Ureter (tissue), 1 donor: ENCODE results near the gene AMZ1. TPM values are rescaled to one million over a fixed set of nuclear protein-coding genes. Genes with fewer than 3 reads are reported as not detected.
A peak's percentile ranks its signal among the peaks of the same experiment; 100 is the strongest.

Source experiments
- DNase-seq: peaks from one replicate; pipeline ENCODE4 v3.0.0-alpha.2; 2020; ENCODE audit warnings: low spot score
- total RNA-seq: library from RNA; stranded (reverse); gene quantifications from one replicate; pipeline ENCODE4 v1.2.4, GENCODE V29; 2023
- donor health status: DM: yes; HTN: yes; CAD: no.

AMZ1 gene
- total RNA-seq, 1 donor from 2014 or later = 0.23 TPM

DNA sequence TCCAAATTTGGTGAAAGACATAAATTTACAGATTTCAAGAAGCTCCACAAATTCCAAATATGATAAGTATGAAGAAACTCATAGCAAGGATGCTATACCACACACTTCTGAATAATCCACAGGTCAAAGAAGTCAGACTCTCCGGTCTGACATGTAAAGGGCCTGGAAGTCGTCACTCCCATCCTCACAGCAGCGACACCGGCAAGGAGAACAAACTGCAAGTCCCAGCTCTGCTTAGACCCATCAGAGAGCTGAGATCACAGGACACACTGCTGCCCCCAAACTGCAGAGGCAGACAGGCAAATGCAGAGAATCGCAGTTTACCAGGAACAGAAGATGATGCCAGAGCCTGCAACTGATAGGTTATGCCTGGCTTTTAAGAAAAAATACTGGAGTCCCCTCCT, 62.0 kb downstream of the AMZ1 start:
- DNase-seq = no peak

GRCh38 chr7:2751086-2751485, 63.1 kb downstream of the AMZ1 start:
- DNase-seq = no peak

DNA sequence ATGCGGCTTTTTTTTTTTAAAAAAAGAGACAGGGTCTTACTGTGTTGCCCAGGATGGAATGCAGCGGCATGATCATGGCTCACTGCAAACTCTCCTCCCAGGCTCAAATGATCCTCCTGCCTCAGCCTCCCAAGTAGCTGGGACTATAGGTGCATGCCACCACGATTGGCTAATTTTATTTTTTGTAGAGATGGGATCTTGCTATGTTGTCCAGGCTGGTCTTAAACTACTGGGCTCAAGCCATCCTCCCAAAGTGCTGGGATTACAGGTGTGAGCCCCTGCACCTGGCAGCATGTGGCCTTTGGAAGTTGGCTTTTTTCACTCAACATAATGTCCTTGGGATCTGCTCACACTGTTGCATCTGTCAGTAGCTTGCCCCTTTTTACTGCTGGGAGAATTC, 65.1 kb downstream of the AMZ1 start:
- no peak for DNase-seq

- DNase-seq = no peak
Measured at GRCh38 chr7:2754086-2754485, 66.1 kb downstream of the AMZ1 start.

DNA sequence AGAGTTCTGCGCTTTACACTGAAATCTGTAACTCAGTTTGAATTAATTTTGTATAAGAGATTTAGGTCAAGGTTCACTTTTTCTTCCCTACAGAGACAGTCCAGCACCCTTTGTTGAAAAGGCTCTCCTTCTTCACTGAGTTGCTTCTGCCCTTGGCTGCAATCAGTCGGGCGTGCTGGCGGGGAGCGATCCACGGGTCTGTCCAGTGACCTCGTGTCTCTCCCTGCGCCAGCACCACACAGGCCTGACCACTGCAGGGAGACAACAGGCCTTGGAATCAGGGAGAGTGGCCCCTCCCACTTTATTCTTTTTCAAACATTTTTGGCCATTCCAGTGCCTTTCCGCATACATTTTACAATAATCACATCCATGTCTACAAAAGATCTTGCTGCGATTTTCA, 66.9 kb downstream of the AMZ1 start:
- DNase-seq = no peak

DNA sequence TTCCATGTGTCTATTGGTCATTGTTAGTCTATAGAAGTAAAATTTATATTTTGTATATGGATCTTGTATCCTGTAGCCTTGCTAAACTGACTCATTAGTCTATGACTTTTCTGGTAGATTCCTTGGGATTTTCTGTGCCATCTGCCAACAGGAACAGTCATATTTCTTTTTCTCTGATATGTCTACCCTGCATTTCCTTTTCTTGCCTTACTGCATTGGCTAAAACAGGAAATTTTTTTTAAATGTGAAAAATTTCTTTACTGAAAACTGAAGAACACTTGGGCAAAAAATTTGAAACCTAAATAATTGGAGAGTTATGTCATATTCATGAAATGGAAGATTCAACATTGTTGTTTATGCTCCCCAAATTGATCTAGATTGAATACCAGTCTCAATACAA, 67.5 kb downstream of the AMZ1 start:
- no peak for DNase-seq

DNA sequence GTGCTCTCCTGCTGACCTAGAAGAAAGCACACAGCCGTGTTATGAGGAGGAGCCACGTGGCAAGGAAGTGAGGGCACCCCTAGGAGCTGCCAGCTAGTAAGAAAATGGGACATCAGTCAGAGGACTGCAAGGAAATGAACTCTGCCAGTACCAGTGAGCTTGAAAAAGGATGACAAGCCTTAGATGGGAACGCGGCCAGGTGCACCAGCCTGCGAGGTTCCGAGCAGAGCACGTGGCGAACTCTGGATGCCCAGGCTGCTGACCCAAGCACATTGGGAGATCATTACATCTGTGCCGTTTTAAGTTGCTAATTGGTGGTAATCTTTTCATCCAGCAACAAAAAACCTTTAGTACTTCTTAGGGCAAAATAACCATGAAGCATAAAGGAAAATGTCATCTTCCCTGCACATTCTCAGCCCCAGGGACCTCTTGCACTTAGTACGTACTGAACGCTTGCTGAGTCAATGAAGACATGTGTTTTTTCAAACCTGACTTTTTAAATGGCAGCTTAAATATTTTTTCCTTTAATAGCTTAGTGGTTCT, 69.4 kb downstream of the AMZ1 start:
- DNase-seq = peak; percentile 69

- DNase-seq = peak; percentile 61
Measured at GRCh38 chr7:2757904-2758672, 70.1 kb downstream of the AMZ1 start.

DNA sequence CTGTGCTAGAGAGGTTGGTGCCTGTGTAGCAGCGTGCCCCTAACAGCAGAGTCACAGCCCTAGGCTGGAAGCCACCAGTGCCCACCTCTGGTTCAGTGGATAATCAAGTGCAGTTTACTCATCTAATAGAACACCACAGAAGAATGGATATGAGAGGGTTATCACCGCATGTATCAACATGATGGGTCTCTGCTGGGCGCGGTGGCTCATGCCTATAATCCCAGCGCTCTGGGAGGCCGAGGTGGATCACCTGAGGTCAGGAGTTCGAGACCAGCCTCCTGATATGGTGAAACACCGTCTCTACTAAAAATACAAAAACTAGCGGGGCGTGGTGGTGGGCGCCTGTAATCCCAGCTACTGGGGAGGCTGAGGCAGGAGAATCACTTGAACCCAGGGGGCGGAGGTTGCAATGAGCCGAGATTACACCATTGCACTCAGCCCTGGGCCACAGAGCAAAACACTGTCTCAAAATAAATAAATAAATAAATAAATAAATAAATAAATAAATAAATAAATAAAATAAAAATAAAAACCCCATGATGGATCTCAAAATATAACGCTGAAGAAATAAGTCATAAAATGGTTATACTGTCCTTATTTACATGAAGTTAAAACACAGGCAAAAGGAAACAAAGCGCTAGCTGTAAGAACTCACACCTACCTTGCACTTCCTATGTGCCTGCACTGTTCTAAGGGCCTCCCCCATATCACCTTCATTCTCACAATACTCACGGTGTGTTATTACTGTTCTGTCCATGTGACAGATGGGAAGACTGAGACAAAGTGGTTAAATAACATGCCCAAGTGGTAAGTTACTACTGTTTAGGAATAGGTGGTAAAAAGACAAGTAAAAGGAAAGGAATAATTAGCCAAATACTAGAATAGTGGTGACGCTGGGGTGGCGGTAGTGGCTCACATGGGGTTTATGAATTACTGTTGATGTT, 70.9 kb downstream of the AMZ1 start:
- DNase-seq = no peak

DNA sequence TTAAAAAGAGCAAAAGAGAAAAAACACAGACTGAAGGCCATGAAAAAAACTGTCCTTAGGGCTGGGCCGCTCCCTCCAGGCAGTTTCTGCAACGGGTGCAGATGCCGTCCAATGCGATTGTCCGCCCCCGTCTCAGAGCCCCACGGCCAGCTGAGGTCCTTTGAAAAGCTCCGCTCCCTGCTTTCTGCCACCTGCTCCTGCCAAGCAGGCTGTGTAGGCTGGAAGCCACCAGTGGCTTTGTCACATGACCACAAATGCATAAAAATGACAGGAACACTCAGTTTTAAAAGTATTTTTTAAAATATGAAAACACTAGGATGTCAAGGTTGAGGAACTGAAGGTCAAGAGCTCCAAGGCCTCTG, 71.7 kb downstream of the AMZ1 start:
- no peak for DNase-seq

DNA sequence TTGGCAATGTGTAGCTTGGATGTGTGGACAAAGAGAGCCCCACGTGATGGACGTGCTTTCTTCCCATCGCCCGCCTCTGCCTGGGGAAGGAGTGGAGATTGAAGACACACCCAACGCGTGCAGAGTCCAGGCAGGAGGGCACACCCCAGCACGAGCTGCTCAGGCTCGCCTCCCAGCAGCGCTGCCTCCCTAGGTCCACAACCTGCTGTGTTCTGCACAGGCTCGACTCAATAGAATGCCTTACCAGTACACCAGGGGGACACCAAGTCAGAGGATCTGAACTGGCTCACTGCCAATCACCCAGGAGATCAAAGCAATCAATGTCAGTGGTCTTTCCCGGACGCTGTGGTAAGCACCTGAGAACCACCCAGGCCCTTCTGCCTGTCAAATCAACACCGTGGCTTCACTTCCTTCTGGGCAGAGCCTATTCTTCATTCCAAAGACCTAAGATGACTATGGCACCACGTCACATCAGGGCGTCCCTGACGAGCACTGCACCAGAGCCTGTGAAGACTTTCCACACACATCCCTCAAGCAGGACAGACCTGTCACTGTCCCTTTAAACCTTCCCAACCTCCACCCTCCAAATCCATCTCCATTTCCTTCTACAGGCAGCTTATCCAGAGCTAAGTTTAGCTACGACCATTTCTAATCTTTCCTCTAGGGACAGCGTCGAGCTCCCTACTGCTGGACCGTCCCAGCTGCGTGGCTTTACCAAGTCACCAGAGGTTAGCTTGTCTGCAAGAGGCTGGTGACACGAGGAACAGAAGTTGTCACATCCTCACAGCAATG, 72.3 kb downstream of the AMZ1 start:
- DNase-seq = no peak

DNA sequence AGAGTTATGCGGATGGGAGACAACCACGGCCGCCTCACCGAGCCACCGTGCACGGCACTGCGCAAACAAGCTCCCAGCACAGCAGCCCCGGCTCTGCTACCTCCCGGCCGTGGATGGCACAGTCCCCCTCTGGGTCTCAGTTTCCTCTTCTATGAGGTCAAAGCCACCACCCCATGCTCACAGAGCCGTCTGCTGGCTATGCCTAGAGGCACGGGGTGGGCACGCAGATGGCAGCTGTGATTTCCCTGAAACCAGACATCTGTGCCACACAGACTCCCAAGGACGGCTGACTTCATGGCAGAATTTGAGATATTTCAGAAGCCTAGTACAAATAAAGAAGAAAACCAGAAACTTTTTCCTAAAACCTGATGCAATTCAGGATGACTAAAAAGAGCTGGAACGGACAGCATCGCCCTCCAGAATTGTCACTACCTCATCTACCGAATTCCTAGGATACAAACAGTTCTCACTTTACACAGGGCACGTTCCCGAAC, 73.2 kb downstream of the AMZ1 start:
- no peak for DNase-seq

DNA sequence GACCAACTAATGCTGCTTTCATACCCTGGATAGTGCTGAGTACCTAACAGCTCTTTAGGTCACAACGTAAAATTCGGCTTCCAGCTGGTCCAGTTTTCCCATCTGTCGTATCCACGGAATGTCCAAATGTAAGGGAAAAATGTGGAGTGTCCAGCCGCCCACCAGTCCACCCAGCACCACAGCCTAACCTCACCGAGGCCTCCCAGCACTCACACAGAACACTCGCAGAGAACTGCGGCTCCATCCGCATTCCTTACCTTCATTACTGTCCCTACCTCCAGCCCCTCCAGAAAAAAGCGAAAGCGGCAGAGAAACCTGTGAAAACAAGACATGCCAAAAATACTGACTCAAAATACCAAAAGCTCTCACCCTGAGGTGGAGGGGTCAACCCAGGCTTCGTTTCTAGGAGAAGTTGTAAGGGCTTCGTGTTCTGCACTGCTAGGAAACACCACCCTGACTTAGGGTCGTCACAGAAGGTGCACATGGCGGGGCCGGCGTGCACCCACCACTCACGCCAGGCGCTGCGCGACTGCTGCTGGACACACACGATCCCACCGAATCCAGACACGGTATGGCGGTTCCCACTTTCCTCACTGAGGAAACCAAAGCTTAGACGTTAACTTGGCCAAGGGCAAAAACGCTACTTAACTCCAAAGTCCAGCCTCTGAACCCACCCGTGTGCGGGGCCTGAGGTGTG, 73.9 kb downstream of the AMZ1 start:
- DNase-seq = no peak

DNA sequence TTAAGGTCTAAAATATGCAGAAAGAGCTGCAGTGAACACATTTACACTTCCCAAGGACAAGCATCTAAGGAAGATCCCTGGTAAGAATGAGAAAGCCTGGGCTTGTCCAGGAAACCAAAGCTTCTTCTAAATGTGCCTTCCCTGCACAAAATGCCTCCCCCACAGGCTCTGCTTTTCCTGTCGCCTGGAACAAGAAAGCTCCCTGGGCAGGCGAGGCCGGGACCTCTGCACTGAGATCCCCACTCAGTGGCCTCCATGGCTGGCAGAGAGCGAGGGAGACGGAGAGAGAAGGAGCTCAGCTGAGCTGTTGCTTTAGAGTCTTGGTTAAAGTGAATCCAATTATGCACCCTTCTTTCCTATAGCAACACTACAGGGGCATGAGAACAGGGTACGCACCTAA, 75.6 kb downstream of the AMZ1 start:
- DNase-seq = no peak

DNA sequence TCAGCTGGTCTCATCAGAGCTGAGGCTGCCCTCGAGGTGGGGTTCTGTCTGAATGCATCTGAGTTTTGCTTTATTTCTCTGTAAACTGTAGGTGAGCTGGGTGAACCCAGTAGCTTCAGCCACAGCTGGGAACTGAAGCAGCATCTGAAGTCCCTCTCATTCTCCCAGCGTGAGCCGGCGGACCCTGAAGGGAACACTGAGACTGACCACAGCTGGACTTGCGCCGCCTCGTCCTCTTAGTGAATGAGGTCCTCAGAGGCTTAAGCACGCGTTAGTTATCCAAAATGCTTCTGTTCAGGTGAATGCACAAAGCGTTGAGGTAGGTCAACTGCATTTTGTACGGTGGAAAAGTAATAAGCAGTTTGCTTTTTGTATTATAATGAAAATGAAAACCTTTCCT, 76.6 kb downstream of the AMZ1 start:
- no peak for DNase-seq

Other genes with a start within 250 kb of the AMZ1 start
- gene GRIFIN, start 211.8 kb upstream of the AMZ1 start, total RNA-seq = not detected
- 22.5 TPM for gene LFNG, start 168.4 kb upstream of the AMZ1 start, total RNA-seq
- 24.0 TPM for gene BRAT1, start 132.7 kb upstream of the AMZ1 start, total RNA-seq
- 23.0 TPM for gene IQCE, start 129.2 kb upstream of the AMZ1 start, total RNA-seq
- 32.3 TPM for gene TTYH3, start 56.2 kb upstream of the AMZ1 start, total RNA-seq
- 41.8 TPM for gene GNA12, start 156.1 kb downstream of the AMZ1 start, total RNA-seq